Glutamatergic neuron (in vitro differentiated cells): ENCODE results near the gene RET. TPM values are rescaled to one million over a fixed set of nuclear protein-coding genes. Genes with fewer than 3 reads are reported as not detected.

Experiments used
- DNase-seq: peaks from one replicate; pipeline ENCODE4 v3.0.0; 2022
- H3K27ac Mint-ChIP-seq: one replicate; pipeline ENCODE4 v1.8.0; 2020; ENCODE audit warnings: mild to moderate bottlenecking, mixed read lengths, inconsistent platforms; ENCODE audit not compliant: unreplicated experiment
- H3K27me3 Mint-ChIP-seq: one replicate; pipeline ENCODE4 v1.8.0; 2020; ENCODE audit warnings: mild to moderate bottlenecking, moderate library complexity, mixed read lengths, inconsistent platforms; ENCODE audit not compliant: unreplicated experiment
- H3K36me3 Mint-ChIP-seq: one replicate; pipeline ENCODE4 v1.8.0; 2020; ENCODE audit warnings: mild to moderate bottlenecking, mixed read lengths, inconsistent platforms; ENCODE audit not compliant: unreplicated experiment
- H3K4me1 Mint-ChIP-seq: one replicate; pipeline ENCODE4 v1.8.0; 2020; ENCODE audit warnings: mild to moderate bottlenecking, low read depth, mixed read lengths, inconsistent platforms; ENCODE audit not compliant: unreplicated experiment
- H3K4me3 Mint-ChIP-seq: one replicate; pipeline ENCODE4 v1.8.0; 2020; ENCODE audit warnings: mild to moderate bottlenecking, mixed read lengths, inconsistent platforms; ENCODE audit not compliant: unreplicated experiment
- H3K9me3 Mint-ChIP-seq: one replicate; pipeline ENCODE4 v1.8.0; 2020; ENCODE audit warnings: mild to moderate bottlenecking, moderate library complexity, mixed read lengths, inconsistent platforms; ENCODE audit not compliant: unreplicated experiment
- CTCF ChIP-seq: fragments of 200-600 bp; sonication (generic); IDR thresholded peaks from one replicate; pipeline ENCODE4 v1.5.0; 2021; ENCODE audit not compliant: partially characterized antibody, unreplicated experiment
- long read RNA-seq: library from polyadenylated mRNA; unstranded; transcript quantifications from one replicate; pipeline ENCODE4 v2.0.0, GENCODE V29; 2020; ENCODE audit not compliant: unreplicated experiment
- total RNA-seq: library from RNA; stranded (reverse); fragmentation: NEBNext Ultra II Directional; extraction: Animal tissue kit (Norgen Biotek cat#: 25700); gene quantifications from one replicate; pipeline ENCODE4 v1.2.1, GENCODE V29; 2021; ENCODE audit not compliant: unreplicated experiment

RET gene
- 34.7 TPM for total RNA-seq
- long read RNA-seq, full-length matches to known transcripts = 1 of 4 reads
- long read RNA-seq, partial matches to known transcripts = 1 of 4 reads
- long read RNA-seq, other reads (novel, unspliced or antisense) = 2 of 4 reads

DNA sequence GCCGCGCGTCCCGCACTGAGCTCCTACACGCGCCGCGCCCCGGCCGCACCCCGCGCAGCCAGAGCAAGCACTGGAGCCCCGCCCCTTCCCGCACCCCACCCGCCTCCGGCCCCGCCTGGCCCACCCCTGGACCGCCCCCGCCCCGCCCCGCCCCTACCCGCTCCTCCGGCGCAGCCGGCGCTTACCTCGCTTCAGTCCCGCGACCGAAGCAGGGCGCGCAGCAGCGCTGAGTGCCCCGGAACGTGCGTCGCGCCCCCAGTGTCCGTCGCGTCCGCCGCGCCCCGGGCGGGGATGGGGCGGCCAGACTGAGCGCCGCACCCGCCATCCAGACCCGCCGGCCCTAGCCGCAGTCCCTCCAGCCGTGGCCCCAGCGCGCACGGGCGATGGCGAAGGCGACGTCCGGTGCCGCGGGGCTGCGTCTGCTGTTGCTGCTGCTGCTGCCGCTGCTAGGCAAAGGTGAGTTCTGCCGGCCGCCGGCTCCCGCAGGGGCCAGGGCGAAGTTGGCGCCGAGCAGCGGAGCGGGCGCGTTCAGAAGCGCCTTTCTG, at the start of gene RET:
RET (plus strand) TSS at position 194 of the 545 bp plus-strand sequence; CDS start at position 384, 190 bp downstream.
- peak; percentile 78 for DNase-seq
- peaks cover 23% of the 10 kb centered on the region for H3K27me3 Mint-ChIP-seq
- no peak within 1 kb of the TSS for H3K27ac Mint-ChIP-seq
- peak within 1 kb of the TSS; percentile 81 for H3K4me3 Mint-ChIP-seq
- H3K9me3 Mint-ChIP-seq = peaks cover 8% of the 10 kb centered on the region
- TF ChIP-seq CTCF = no peak
- peaks cover 4% of the 10 kb centered on the region for H3K4me1 Mint-ChIP-seq
- no peaks in the 10 kb centered on the region for H3K36me3 Mint-ChIP-seq

DNA sequence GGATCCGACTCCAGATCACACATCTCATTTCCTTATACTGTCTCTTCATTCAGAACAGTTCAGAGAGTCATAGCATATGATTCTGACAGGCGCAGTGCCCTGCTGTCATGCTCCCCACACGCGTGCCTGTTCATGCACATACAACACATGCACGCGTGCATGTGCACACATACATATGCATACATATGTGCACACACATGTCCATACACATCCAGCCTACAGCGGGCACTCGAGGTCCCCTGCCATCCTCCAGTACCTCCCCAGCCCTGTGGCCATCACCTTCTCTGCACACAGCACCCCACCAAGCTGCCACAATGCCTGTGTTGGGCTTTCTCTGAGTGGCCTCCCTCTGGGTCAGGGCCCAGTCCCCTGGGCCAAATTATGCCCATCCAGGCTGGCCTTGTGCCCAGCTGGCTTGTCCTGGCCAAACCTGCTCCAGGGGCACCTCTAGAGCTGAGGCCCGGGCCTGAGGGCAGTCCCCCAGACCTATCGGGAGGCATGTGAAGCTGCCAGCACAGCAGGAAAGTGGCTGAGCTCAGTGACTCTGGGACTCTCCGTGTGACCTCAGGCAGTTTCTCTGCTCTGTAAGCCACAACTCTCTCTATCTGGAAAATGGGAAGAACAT, 49.4 kb upstream of the RET start:
- Mint-ChIP-seq H3K4me3 (peak overlapping the region; percentile 84), H3K36me3 (peaks cover 16% of the 10 kb centered on the region), H3K4me1 (peaks cover 26% of the 10 kb centered on the region), H3K9me3 (peaks cover 29% of the 10 kb centered on the region), H3K27me3 (peaks cover 27% of the 10 kb centered on the region), H3K27ac (peak overlapping the region; percentile 65)
- no peak for DNase-seq
- no peak for TF ChIP-seq CTCF

DNA sequence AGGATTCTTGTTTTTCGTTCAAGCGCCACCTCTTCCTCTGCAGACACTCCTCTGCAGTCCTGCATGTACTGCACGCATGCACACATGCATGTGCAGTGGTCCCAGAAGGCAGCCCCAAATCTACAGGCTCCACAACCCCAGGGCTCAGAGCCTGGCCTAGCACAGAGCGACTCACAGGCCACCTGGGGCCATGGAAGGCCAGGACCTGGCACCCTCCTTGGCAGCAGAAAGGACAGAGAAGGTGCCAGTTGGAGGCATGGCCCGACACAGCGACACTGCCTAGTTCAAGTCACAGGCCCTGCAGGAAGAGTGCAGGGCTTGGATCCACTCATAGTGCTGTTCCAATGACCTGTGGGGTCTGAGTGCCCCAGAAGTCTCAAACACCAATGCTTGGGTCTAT, 48.7 kb upstream of the RET start:
- peaks cover 21% of the 10 kb centered on the region for H3K36me3 Mint-ChIP-seq
- H3K27me3 Mint-ChIP-seq = peaks cover 27% of the 10 kb centered on the region
- no peak overlapping the region for H3K4me3 Mint-ChIP-seq

GRCh38 chr10:43029043-43029442, 47.8 kb upstream of the RET start:
- no peak for DNase-seq
- Mint-ChIP-seq H3K36me3 (peaks cover 18% of the 10 kb centered on the region), H3K27ac (no peak overlapping the region), H3K4me1 (peaks cover 20% of the 10 kb centered on the region), H3K4me3 (no peak overlapping the region), H3K27me3 (peaks cover 24% of the 10 kb centered on the region), H3K9me3 (peaks cover 26% of the 10 kb centered on the region)
- no peak for TF ChIP-seq CTCF

More for the DNA sequence above, 48.7 kb upstream of the RET start:
- no peak overlapping the region for H3K27ac Mint-ChIP-seq
- no peak for TF ChIP-seq CTCF
- peaks cover 30% of the 10 kb centered on the region for H3K9me3 Mint-ChIP-seq
- no peak for DNase-seq
- peaks cover 24% of the 10 kb centered on the region for H3K4me1 Mint-ChIP-seq

DNA sequence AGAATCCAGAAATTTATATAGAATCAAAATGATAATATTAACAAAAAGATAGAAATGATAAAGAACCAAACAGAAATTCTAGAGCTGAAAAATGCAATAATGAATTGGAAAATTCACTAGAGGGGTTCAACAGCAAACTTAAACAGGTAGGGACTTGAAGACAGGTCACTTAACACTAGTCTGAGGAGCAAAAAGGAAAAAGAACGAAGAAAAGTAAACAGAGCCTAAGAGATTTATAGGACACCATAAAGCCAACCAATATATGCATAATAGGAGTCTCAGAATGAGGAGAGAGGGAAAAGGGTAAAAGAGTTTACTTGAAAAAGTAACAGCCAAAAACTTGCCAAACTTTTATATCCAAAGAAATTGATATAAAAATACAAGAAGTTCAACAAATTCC, 44.3 kb upstream of the RET start:
- no peak for TF ChIP-seq CTCF
- H3K36me3 Mint-ChIP-seq = peaks cover 30% of the 10 kb centered on the region
- no peak overlapping the region for H3K27ac Mint-ChIP-seq
- peaks cover 20% of the 10 kb centered on the region for H3K9me3 Mint-ChIP-seq
- H3K4me3 Mint-ChIP-seq = no peak overlapping the region
- H3K4me1 Mint-ChIP-seq = peaks cover 5% of the 10 kb centered on the region
- peaks cover 13% of the 10 kb centered on the region for H3K27me3 Mint-ChIP-seq
- no peak for DNase-seq
